CD8-positive, alpha-beta memory T cell (primary cell): ENCODE data around the gene MILR1. TPM values are rescaled to one million over a fixed set of nuclear protein-coding genes. Genes with fewer than 3 reads are reported as not detected.

ENCODE experiments used
- CTCF ChIA-PET: fragments of 350-600 bp; sonication (Branson Sonifier 250); formaldehyde crosslinking; loops from one replicate; lab custom pipeline; 2021; ENCODE audit warnings: antibody characterized with exemption; lab: Charles Lee
- POLR2A ChIA-PET: fragments of 350-600 bp; sonication (Branson Sonifier 250); formaldehyde crosslinking; loops from one replicate; lab custom pipeline; 2021; ENCODE audit warnings: antibody characterized with exemption; lab: Charles Lee
- DNase-seq, 5 donors: peaks; one replicate each; pipeline versions ENCODE4 v3.0.0 to v3.0.0-alpha.2; 2020 to 2022; ENCODE audit warnings: mixed read lengths in 1 of 5
- H3K27ac ChIP-seq: one replicate; pipeline ENCODE4 v1.7.0; 2013; ENCODE audit warnings: low read depth, mild to moderate bottlenecking, low read length, moderate library complexity
- H3K27me3 ChIP-seq: 2 replicates; pipeline ENCODE4 v1.7.0; 2013; ENCODE audit warnings: low read length, mild to moderate bottlenecking; ENCODE audit not compliant: insufficient read depth, poor library complexity, severe bottlenecking
- H3K36me3 ChIP-seq: 2 replicates; pipeline ENCODE4 v1.7.0; 2013; ENCODE audit warnings: mild to moderate bottlenecking, low read length, moderate library complexity; ENCODE audit not compliant: insufficient read depth
- H3K4me1 ChIP-seq: 2 replicates; pipeline ENCODE4 v1.7.0; 2013; ENCODE audit warnings: mild to moderate bottlenecking, low read length, moderate library complexity; ENCODE audit not compliant: insufficient read depth
- H3K4me3 ChIP-seq: 2 replicates; pipeline ENCODE4 v1.7.0; 2013; ENCODE audit warnings: mild to moderate bottlenecking, low read length
- H3K9me3 ChIP-seq: 2 replicates; pipeline ENCODE4 v1.7.0; 2013; ENCODE audit warnings: mild to moderate bottlenecking, low read length
- H3K27ac Mint-ChIP-seq, 8 donors: one replicate each; pipeline ENCODE4 v1.8.0; 2020 to 2021; ENCODE audit warnings: mixed read lengths in 8 of 8, mild to moderate bottlenecking in 6 of 8, inconsistent platforms in 3 of 8, moderate library complexity in 3 of 8
- H3K27me3 Mint-ChIP-seq, 2 donors: one replicate each; pipeline ENCODE4 v1.8.0; 2020 to 2021; ENCODE audit warnings: mixed read lengths in 2 of 2, mild to moderate bottlenecking in 1 of 2, moderate library complexity in 1 of 2
- H3K36me3 Mint-ChIP-seq, 3 donors: one replicate each; pipeline ENCODE4 v1.8.0; 2020 to 2021; ENCODE audit warnings: mixed read lengths in 3 of 3, inconsistent platforms in 1 of 3, mild to moderate bottlenecking in 1 of 3
- H3K4me1 Mint-ChIP-seq, 3 donors: one replicate each; pipeline ENCODE4 v1.8.0; 2020 to 2021; ENCODE audit warnings: mixed read lengths in 3 of 3, inconsistent platforms in 1 of 3, mild to moderate bottlenecking in 1 of 3
- H3K4me3 Mint-ChIP-seq, 7 donors: one replicate each; pipeline ENCODE4 v1.8.0; 2020 to 2021; ENCODE audit warnings: mixed read lengths in 7 of 7, mild to moderate bottlenecking in 6 of 7, moderate library complexity in 4 of 7, inconsistent platforms in 2 of 7
- H3K9me3 Mint-ChIP-seq, 5 donors: one replicate each; pipeline ENCODE4 v1.8.0; 2020 to 2022; ENCODE audit warnings: mixed read lengths in 5 of 5, mild to moderate bottlenecking in 3 of 5, moderate library complexity in 2 of 5, inconsistent platforms in 1 of 5
- polyA plus RNA-seq: library from polyadenylated mRNA; unstranded; fragments of 300-500 nt; fragmentation: Illumina TruSeq; gene quantifications from one replicate; pipeline ENCODE4 v1.2.3, GENCODE V29; 2021
- total RNA-seq, 2 experiments: library from RNA; stranded (reverse); gene quantifications; one replicate each; pipeline ENCODE4 v1.2.3, GENCODE V29; 2021

MILR1 gene
- total and polyA plus RNA-seq, 3 experiments from 2014 or later = 0.66 to 0.69 TPM; not detected in 1

- peaks cover 3% of the 10 kb centered on the region for H3K4me1 ChIP-seq
- Mint-ChIP-seq H3K4me1 (peaks cover 7 to 20% (median 19%) of the 10 kb centered on the region in 3 donors), H3K27ac (no peak overlapping the region), H3K36me3 (peaks cover 3 to 67% (median 10%) of the 10 kb centered on the region in 3 donors), H3K9me3 (no peaks in the 10 kb centered on the region), H3K27me3 (no peaks in the 10 kb centered on the region), H3K4me3 (no peak overlapping the region)
- H3K27ac ChIP-seq = no peak overlapping the region
- ChIA-PET POLR2A (no interaction called here), CTCF (no interaction called here)
- no peak for DNase-seq
- no peaks in the 10 kb centered on the region for H3K27me3 ChIP-seq
- H3K4me3 ChIP-seq = no peak overlapping the region
- H3K9me3 ChIP-seq = no peaks in the 10 kb centered on the region
- peaks cover 9% of the 10 kb centered on the region for H3K36me3 ChIP-seq
Observed at GRCh38 chr17:64480951-64481350, 32.0 kb downstream of the MILR1 start.

GRCh38 chr17:64484380-64484779, 35.5 kb downstream of the MILR1 start:
- CTCF ChIA-PET = no interaction called here
- no peak for DNase-seq
- Mint-ChIP-seq H3K9me3 (no peaks in the 10 kb centered on the region), H3K36me3 (peaks cover 3 to 70% (median 10%) of the 10 kb centered on the region in 3 donors), H3K27me3 (no peaks in the 10 kb centered on the region), H3K4me3 (no peak overlapping the region), H3K4me1 (peaks cover 7 to 20% (median 13%) of the 10 kb centered on the region in 3 donors), H3K27ac (peak overlapping the region in 4 of 8 donors; percentile 30 to 82 (median 62))
- Histone ChIP-seq H3K27me3 (no peaks in the 10 kb centered on the region), H3K27ac (no peak overlapping the region), H3K4me1 (peaks cover 3% of the 10 kb centered on the region), H3K4me3 (no peak overlapping the region), H3K9me3 (no peaks in the 10 kb centered on the region), H3K36me3 (peaks cover 9% of the 10 kb centered on the region)
- POLR2A ChIA-PET = no interaction called here

- POLR2A ChIA-PET = no interaction called here
- DNase-seq = no peak
- Histone ChIP-seq H3K9me3 (no peaks in the 10 kb centered on the region), H3K27ac (no peak overlapping the region), H3K36me3 (peaks cover 16% of the 10 kb centered on the region), H3K27me3 (no peaks in the 10 kb centered on the region), H3K4me1 (peaks cover 9% of the 10 kb centered on the region), H3K4me3 (no peak overlapping the region)
- Mint-ChIP-seq H3K36me3 (peaks cover 0 to 74% (median 14%) of the 10 kb centered on the region in 3 donors), H3K4me1 (peaks cover 11 to 26% (median 20%) of the 10 kb centered on the region in 3 donors), H3K4me3 (no peak overlapping the region), H3K9me3 (no peaks in the 10 kb centered on the region), H3K27ac (no peak overlapping the region), H3K27me3 (no peaks in the 10 kb centered on the region)
- CTCF ChIA-PET = interaction anchor here (0.6 to 3.6 kb wide), 3 partner anchors 69 to 586 kb away, joined by 3 to 32 read pairs (median 4); no protein-coding TSS in a partner anchor
Observed at GRCh38 chr17:64488301-64488700, 39.4 kb downstream of the MILR1 start.

GRCh38 chr17:64491034-64491860, 42.3 kb downstream of the MILR1 start:
- no peaks in the 10 kb centered on the region for H3K27me3 Mint-ChIP-seq
- peaks cover 16% of the 10 kb centered on the region for H3K36me3 ChIP-seq
- peaks cover 24 to 39% (median 34%) of the 10 kb centered on the region in 3 donors for H3K4me1 Mint-ChIP-seq
- peak overlapping the region in 1 of 7 donors; percentile 46 for H3K4me3 Mint-ChIP-seq
- no peaks in the 10 kb centered on the region for H3K27me3 ChIP-seq
- ChIA-PET POLR2A (interaction anchor here (0.6 to 2.5 kb wide), 5 partner anchors 13 to 70 kb away, joined by 3 to 14 read pairs (median 9); partner anchors contain the start of genes CEP95 and DDX5), CTCF (interaction anchor here (1.0 to 4.9 kb wide), 8 partner anchors 12 to 170 kb away, joined by 3 to 32 read pairs (median 4); partner anchors contain the start of genes CEP95 and DDX5)
- DNase-seq = peak; percentile 9 to 55 (median 33)
- H3K9me3 Mint-ChIP-seq = no peaks in the 10 kb centered on the region
- H3K4me3 ChIP-seq = no peak overlapping the region
- peaks cover 29% of the 10 kb centered on the region for H3K4me1 ChIP-seq
- peaks cover 0 to 57% (median 5%) of the 10 kb centered on the region in 3 donors for H3K36me3 Mint-ChIP-seq
- H3K9me3 ChIP-seq = no peaks in the 10 kb centered on the region
- H3K27ac ChIP-seq = no peak overlapping the region
- peak overlapping the region in 1 of 8 donors; percentile 92 for H3K27ac Mint-ChIP-seq

- no peak for DNase-seq
- no peaks in the 10 kb centered on the region for H3K9me3 ChIP-seq
- no peaks in the 10 kb centered on the region for H3K9me3 Mint-ChIP-seq
- H3K27ac ChIP-seq = no peak overlapping the region
- H3K36me3 ChIP-seq = peaks cover 16% of the 10 kb centered on the region
- ChIA-PET POLR2A (interaction anchor here (0.6 to 2.5 kb wide), 4 partner anchors 12 to 71 kb away, joined by 3 to 18 read pairs (median 12); partner anchors contain the start of genes CEP95 and DDX5), CTCF (interaction anchor here (1.0 to 4.9 kb wide), 6 partner anchors 14 to 170 kb away, joined by 3 to 32 read pairs (median 13); partner anchors contain the start of genes CEP95 and DDX5)
- H3K27me3 Mint-ChIP-seq = peaks cover 0 to 7% of the 10 kb centered on the region in 2 donors
- no peaks in the 10 kb centered on the region for H3K27me3 ChIP-seq
- peaks cover 0 to 63% (median 5%) of the 10 kb centered on the region in 3 donors for H3K36me3 Mint-ChIP-seq
- H3K27ac Mint-ChIP-seq = no peak overlapping the region
- H3K4me1 Mint-ChIP-seq = peaks cover 31 to 47% (median 40%) of the 10 kb centered on the region in 3 donors
- peaks cover 31% of the 10 kb centered on the region for H3K4me1 ChIP-seq
- H3K4me3 ChIP-seq = no peak overlapping the region
- H3K4me3 Mint-ChIP-seq = no peak overlapping the region
Observed at GRCh38 chr17:64491994-64492393, 43.1 kb downstream of the MILR1 start.

GRCh38 chr17:64492481-64493109, 43.7 kb downstream of the MILR1 start:
- peaks cover 16% of the 10 kb centered on the region for H3K36me3 ChIP-seq

GRCh38 chr17:64494121-64494520, 45.2 kb downstream of the MILR1 start:
- no peaks in the 10 kb centered on the region for H3K9me3 ChIP-seq
- Mint-ChIP-seq H3K27ac (peak overlapping the region in 5 of 8 donors; percentile 8 to 62 (median 24)), H3K9me3 (no peaks in the 10 kb centered on the region), H3K36me3 (peaks cover 0 to 68% (median 5%) of the 10 kb centered on the region in 3 donors), H3K27me3 (peaks cover 0 to 12% of the 10 kb centered on the region in 2 donors), H3K4me3 (peak overlapping the region in 6 of 7 donors; percentile 62 to 99 (median 74)), H3K4me1 (peaks cover 47 to 67% (median 60%) of the 10 kb centered on the region in 3 donors)
- DNase-seq = no peak
- H3K27ac ChIP-seq = no peak overlapping the region
- ChIA-PET POLR2A (interaction anchor here (0.6 to 1.9 kb wide), 2 partner anchors 11 to 94 kb away, joined by 7 to 10 read pairs; partner anchors contain the start of gene DDX5), CTCF (interaction anchor here (4.9 kb wide), 1 partner anchor 12 kb away, joined by 32 read pairs; the partner anchor contains the start of genes CEP95 and DDX5)
- H3K4me3 ChIP-seq = no peak overlapping the region
- H3K36me3 ChIP-seq = peaks cover 23% of the 10 kb centered on the region
- H3K4me1 ChIP-seq = peaks cover 50% of the 10 kb centered on the region
- no peaks in the 10 kb centered on the region for H3K27me3 ChIP-seq

More at GRCh38 chr17:64492481-64493109, 43.7 kb downstream of the MILR1 start:
- POLR2A ChIA-PET = interaction anchor here (1.5 to 2.0 kb wide), 2 partner anchors 12 to 14 kb away, joined by 14 to 18 read pairs; partner anchors contain the start of genes CEP95 and DDX5
- Histone ChIP-seq H3K27me3 (no peaks in the 10 kb centered on the region), H3K4me1 (peaks cover 37% of the 10 kb centered on the region), H3K27ac (no peak overlapping the region), H3K4me3 (no peak overlapping the region), H3K9me3 (no peaks in the 10 kb centered on the region)
- Mint-ChIP-seq H3K27me3 (peaks cover 0 to 11% of the 10 kb centered on the region in 2 donors), H3K4me3 (peak overlapping the region in 2 of 7 donors; percentile 41 to 64), H3K4me1 (peaks cover 37 to 53% (median 46%) of the 10 kb centered on the region in 3 donors), H3K36me3 (peaks cover 0 to 64% (median 5%) of the 10 kb centered on the region in 3 donors), H3K9me3 (no peaks in the 10 kb centered on the region), H3K27ac (peak overlapping the region in 6 of 8 donors; percentile 26 to 83 (median 67))
- CTCF ChIA-PET = interaction anchor here (1.4 to 4.9 kb wide), 3 partner anchors 14 to 73 kb away, joined by 12 to 32 read pairs (median 14); partner anchors contain the start of genes CEP95 and DDX5
- DNase-seq = peak in 3 of 5 donors; percentile 25 to 36 (median 28)
